DND-41 (cell line): ENCODE data around the gene ATP2A3.

ENCODE experiments used
- EZH2 ChIP-seq: IDR thresholded peaks from 3 replicates; pipeline ENCODE4 v1.6.1; 2012; ENCODE audit warnings: borderline replicate concordance, low read depth, mild to moderate bottlenecking, moderate library complexity, low read length, inconsistent platforms; ENCODE audit not compliant: severe bottlenecking
- TF ChIP-seq, protein P1 (sequence below): IDR thresholded peaks from 2 replicates; pipeline ENCODE4 v1.5.1; 2012; ENCODE audit warnings: borderline replicate concordance, low read length, moderate library complexity, mild to moderate bottlenecking; ENCODE audit not compliant: poor library complexity, severe bottlenecking; ENCODE audit errors: extremely low read depth

DNA sequence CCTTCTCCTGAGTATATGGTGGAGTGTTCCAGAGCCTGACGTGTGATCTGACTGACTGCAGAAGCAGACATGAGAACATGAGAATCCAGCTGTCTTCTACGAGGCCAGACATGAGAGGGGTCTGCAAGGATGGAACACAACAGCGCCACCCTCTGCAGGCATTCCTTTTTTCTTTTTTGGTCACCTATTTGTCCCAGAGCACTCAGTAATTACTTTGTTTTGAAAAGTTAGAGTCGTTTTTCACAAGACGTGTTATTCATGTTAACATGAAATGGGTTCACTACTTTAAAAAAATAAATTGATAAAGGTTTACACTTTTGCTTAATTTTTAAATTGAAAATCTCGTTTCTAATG, 43.8 kb upstream of the ATP2A3 start:
- TF ChIP-seq, protein P1, sequence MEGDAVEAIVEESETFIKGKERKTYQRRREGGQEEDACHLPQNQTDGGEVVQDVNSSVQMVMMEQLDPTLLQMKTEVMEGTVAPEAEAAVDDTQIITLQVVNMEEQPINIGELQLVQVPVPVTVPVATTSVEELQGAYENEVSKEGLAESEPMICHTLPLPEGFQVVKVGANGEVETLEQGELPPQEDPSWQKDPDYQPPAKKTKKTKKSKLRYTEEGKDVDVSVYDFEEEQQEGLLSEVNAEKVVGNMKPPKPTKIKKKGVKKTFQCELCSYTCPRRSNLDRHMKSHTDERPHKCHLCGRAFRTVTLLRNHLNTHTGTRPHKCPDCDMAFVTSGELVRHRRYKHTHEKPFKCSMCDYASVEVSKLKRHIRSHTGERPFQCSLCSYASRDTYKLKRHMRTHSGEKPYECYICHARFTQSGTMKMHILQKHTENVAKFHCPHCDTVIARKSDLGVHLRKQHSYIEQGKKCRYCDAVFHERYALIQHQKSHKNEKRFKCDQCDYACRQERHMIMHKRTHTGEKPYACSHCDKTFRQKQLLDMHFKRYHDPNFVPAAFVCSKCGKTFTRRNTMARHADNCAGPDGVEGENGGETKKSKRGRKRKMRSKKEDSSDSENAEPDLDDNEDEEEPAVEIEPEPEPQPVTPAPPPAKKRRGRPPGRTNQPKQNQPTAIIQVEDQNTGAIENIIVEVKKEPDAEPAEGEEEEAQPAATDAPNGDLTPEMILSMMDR = peak; percentile 38
- TF ChIP-seq EZH2 = no peak
